ENCODE measurements around the gene GK.

- TF ChIP-seq CTCF (conservative IDR thresholded peaks at IDR 0.05) (no peak), ZFX (IDR thresholded peaks at IDR 0.05) (no peak)
Measured at GRCh38 chrX:30668581-30668980, 15.4 kb downstream of the GK start.
